Neutrophil (primary cell): ENCODE results near the gene TRPM3.

Experiments used
- H3K27ac ChIP-seq: fragments of 200-600 bp; sonication (generic); 2 replicates; pipeline ENCODE4 v1.5.1; 2016; ENCODE audit warnings: mild to moderate bottlenecking, moderate library complexity
- H3K27me3 ChIP-seq: fragments of 200-600 bp; sonication (generic); 2 replicates; pipeline ENCODE4 v1.6.0; 2016; ENCODE audit warnings: mild to moderate bottlenecking
- H3K36me3 ChIP-seq: fragments of 200-600 bp; sonication (generic); 2 replicates; pipeline ENCODE4 v1.5.1; 2017
- H3K4me1 ChIP-seq, 2 experiments: fragments of 200-600 bp in 1 of 2; sonication (generic) in 1 of 2; 1 replicate in 1 of 2; 2 replicates in 1 of 2; pipeline versions ENCODE4 v1.5.1 to v1.6.1; 2013 to 2016; ENCODE audit warnings: low read depth in 1 of 2, low read length in 1 of 2, mild to moderate bottlenecking in 1 of 2, moderate library complexity in 1 of 2; ENCODE audit not compliant: control insufficient read depth in 1 of 2, insufficient read depth in 1 of 2
- H3K4me3 ChIP-seq, 2 experiments: fragments of 200-600 bp in 1 of 2; sonication (generic) in 1 of 2; 1 replicate in 1 of 2; 2 replicates in 1 of 2; pipeline ENCODE4 v1.5.1; 2013 to 2016; ENCODE audit warnings: low read depth in 1 of 2, low read length in 1 of 2, mild to moderate bottlenecking in 1 of 2, moderate library complexity in 1 of 2
- H3K9me3 ChIP-seq: fragments of 200-600 bp; sonication (generic); 2 replicates; pipeline ENCODE4 v1.5.1; 2016
- TF ChIP-seq, protein P1 (sequence below): fragments of 200-600 bp; sonication (generic); IDR thresholded peaks from 2 replicates; pipeline ENCODE4 v1.5.1; 2016; ENCODE audit warnings: antibody characterized with exemption

TRPM3 gene

DNA sequence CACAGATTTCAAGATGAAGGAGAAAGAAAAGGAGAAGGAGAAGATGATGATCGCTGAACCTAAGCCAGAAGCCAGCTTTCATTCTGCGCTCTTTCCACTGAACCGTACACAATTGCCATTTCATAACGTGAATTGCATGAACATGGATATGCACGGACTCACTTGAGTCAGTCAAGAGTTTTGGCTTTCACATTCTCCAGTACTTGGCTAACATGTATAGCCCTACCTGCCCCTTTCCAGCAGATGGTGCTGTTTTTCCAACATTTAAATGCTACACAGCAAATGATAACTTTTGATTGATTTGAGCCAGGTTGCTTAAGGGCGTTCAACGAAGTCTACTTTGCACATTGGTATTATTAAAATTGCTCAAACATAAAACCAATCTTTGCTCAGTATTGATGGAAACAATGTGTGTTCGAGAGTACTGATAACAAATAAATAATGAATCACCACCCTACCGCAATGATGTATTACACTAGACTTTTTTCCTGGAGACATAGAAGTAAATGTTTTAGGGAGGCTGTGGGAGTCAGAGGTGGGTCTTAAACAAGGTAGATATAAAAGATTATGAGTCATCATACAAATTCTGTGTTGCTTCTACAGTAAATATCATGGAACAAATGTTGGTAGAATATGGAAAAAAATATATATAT is 196.4 kb downstream of the TRPM3 start:
- H3K4me3 ChIP-seq: no peak overlapping the region
- H3K27ac ChIP-seq: no peak overlapping the region
- TF ChIP-seq, protein P1, sequence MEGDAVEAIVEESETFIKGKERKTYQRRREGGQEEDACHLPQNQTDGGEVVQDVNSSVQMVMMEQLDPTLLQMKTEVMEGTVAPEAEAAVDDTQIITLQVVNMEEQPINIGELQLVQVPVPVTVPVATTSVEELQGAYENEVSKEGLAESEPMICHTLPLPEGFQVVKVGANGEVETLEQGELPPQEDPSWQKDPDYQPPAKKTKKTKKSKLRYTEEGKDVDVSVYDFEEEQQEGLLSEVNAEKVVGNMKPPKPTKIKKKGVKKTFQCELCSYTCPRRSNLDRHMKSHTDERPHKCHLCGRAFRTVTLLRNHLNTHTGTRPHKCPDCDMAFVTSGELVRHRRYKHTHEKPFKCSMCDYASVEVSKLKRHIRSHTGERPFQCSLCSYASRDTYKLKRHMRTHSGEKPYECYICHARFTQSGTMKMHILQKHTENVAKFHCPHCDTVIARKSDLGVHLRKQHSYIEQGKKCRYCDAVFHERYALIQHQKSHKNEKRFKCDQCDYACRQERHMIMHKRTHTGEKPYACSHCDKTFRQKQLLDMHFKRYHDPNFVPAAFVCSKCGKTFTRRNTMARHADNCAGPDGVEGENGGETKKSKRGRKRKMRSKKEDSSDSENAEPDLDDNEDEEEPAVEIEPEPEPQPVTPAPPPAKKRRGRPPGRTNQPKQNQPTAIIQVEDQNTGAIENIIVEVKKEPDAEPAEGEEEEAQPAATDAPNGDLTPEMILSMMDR: no peak
- H3K9me3 ChIP-seq: no peaks in the 10 kb centered on the region
- no peaks in the 10 kb centered on the region for H3K27me3 ChIP-seq
- no peaks in the 10 kb centered on the region for H3K36me3 ChIP-seq
- H3K4me1 ChIP-seq: no peaks in the 10 kb centered on the region

DNA sequence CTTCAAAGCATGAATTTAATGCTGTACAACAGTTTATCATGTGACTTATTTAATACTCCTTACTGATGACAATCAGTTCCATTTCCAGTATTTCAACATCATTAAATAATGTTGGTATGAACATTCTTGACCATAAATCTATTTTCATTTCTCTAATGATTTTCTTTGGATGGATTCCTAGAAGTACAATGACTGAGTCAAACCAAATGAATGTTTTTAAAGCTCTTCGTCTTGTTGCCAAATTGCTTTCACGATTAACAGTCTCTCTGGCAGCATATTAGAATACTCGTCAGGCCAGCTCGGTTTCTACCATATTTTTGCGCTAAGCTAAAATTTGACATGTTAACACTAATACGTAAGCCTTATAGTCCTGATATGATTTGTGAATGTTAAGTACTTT is 197.0 kb downstream of the TRPM3 start:
- H3K27ac ChIP-seq: no peak overlapping the region
- no peaks in the 10 kb centered on the region for H3K36me3 ChIP-seq
- no peaks in the 10 kb centered on the region for H3K27me3 ChIP-seq
- H3K9me3 ChIP-seq: no peaks in the 10 kb centered on the region
- no peaks in the 10 kb centered on the region for H3K4me1 ChIP-seq
- no peak overlapping the region for H3K4me3 ChIP-seq
- TF ChIP-seq, protein P1: no peak

DNA sequence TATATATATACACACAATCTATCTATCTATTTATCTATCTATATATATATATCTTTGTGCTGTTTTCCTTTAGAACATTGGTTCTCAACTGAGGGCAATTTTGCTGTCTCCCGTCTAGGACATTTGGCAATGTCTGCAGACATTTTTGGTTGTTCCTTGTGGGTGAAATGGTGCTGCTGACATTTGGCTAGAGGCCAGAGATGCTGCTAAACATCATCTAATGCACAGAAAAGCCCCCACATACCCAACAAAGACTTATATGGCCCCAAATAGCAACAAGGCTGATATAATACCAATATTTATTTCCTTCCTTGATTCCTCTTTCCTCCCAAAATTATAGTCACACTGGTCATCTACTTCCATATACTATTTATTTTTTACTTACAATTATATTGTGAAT is 197.5 kb downstream of the TRPM3 start:
- Histone ChIP-seq H3K4me1 (no peaks in the 10 kb centered on the region), H3K4me3 (no peak overlapping the region), H3K9me3 (no peaks in the 10 kb centered on the region), H3K27ac (no peak overlapping the region), H3K27me3 (no peaks in the 10 kb centered on the region), H3K36me3 (no peaks in the 10 kb centered on the region)
- TF ChIP-seq, protein P1: no peak

DNA sequence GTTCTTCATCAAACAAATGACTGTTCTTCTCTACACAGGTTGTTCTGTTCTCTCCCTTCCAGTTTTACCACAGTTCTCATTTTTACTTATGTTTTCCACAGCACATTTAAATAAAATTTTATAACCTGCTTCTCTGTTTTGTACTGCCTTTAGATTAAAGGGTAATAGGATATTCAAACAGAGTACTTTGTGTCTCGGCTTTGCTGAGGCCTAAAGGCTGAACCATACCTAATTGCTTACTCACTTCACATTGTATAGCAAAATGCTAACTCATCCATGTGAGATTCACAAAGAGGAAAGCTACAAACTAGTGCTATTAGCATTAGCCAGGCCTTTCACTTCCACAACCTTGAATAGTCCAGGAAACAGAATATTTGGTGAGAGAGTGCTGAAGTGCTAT is 200.3 kb downstream of the TRPM3 start:
- TF ChIP-seq, protein P1: no peak
- Histone ChIP-seq H3K4me1 (no peaks in the 10 kb centered on the region), H3K9me3 (no peaks in the 10 kb centered on the region), H3K4me3 (no peak overlapping the region), H3K27me3 (no peaks in the 10 kb centered on the region), H3K27ac (no peak overlapping the region), H3K36me3 (no peaks in the 10 kb centered on the region)

DNA sequence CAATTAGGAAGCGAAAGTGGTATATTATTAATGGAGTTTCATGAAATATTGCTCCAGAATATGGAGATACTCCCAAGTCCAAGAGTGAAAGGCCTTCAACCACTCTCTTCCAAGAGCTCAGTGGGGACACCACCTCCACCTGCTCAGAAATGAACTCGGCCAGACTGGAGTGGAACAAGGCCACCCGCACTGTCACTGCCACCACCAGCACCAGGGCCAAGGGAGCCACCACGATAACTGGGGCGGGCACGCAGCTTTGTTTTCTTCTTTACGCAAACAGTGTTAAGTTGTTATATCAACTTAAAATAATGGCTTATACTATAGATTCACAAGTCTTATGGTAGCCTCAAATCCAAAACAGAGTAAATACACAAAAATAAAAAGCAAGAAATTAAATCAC is 204.1 kb downstream of the TRPM3 start:
- Histone ChIP-seq H3K36me3 (no peaks in the 10 kb centered on the region), H3K27me3 (no peaks in the 10 kb centered on the region), H3K4me3 (no peak overlapping the region), H3K9me3 (no peaks in the 10 kb centered on the region), H3K27ac (no peak overlapping the region), H3K4me1 (no peaks in the 10 kb centered on the region)
- TF ChIP-seq, protein P1: no peak
